KMS-11 (cell line): ENCODE results near the gene ZNF423.

Experiments used
- H2AFZ ChIP-seq: fragments of 200-600 bp; sonication (generic); 2 replicates; pipeline ENCODE4 v1.6.1; 2016; ENCODE audit warnings: antibody characterized with exemption, mixed run types, low read depth
- H3K27ac ChIP-seq: fragments of 200-600 bp; sonication (generic); 2 replicates; pipeline ENCODE4 v1.6.1; 2016; ENCODE audit warnings: mild to moderate bottlenecking, mixed run types
- H3K27me3 ChIP-seq: fragments of 200-600 bp; sonication (generic); 2 replicates; pipeline ENCODE4 v1.6.1; 2017; ENCODE audit warnings: mild to moderate bottlenecking, low read depth, mixed run types, moderate library complexity; ENCODE audit not compliant: insufficient read depth
- H3K36me3 ChIP-seq: fragments of 200-600 bp; sonication (generic); 2 replicates; pipeline ENCODE4 v1.6.1; 2017; ENCODE audit warnings: mild to moderate bottlenecking, mixed run types; ENCODE audit not compliant: insufficient read depth
- H3K4me1 ChIP-seq: fragments of 200-600 bp; sonication (generic); 2 replicates; pipeline ENCODE4 v1.6.1; 2016; ENCODE audit warnings: mild to moderate bottlenecking, low read depth, mixed run types; ENCODE audit not compliant: poor library complexity, severe bottlenecking
- H3K4me2 ChIP-seq: fragments of 200-600 bp; sonication (generic); 2 replicates; pipeline ENCODE4 v1.7.0; 2016; ENCODE audit warnings: mild to moderate bottlenecking, mixed run types
- H3K4me3 ChIP-seq: fragments of 200-600 bp; sonication (generic); IDR thresholded peaks from 2 replicates; pipeline ENCODE4 v1.6.1; 2017; ENCODE audit warnings: low read depth, low read length, mixed read lengths; ENCODE audit not compliant: insufficient read depth
- H3K79me2 ChIP-seq: fragments of 200-600 bp; sonication (generic); 2 replicates; pipeline ENCODE4 v1.6.1; 2016; ENCODE audit warnings: low read depth, mixed run types; ENCODE audit not compliant: insufficient read depth
- H3K9ac ChIP-seq: fragments of 200-600 bp; sonication (generic); 2 replicates; pipeline ENCODE4 v1.6.1; 2016; ENCODE audit warnings: mild to moderate bottlenecking, mixed run types
- H4K20me1 ChIP-seq: fragments of 200-600 bp; sonication (generic); 2 replicates; pipeline ENCODE4 v1.6.1; 2016; ENCODE audit warnings: mild to moderate bottlenecking, mixed run types; ENCODE audit not compliant: insufficient read depth
- TF ChIP-seq, protein P1 (sequence below): fragments of 200-600 bp; sonication (generic); conservative IDR thresholded peaks from 2 replicates; pipeline ENCODE4 v1.6.1; 2017; ENCODE audit warnings: low read depth, mild to moderate bottlenecking, antibody characterized with exemption, low read length, moderate library complexity, mixed read lengths

The ZNF423 gene

DNA sequence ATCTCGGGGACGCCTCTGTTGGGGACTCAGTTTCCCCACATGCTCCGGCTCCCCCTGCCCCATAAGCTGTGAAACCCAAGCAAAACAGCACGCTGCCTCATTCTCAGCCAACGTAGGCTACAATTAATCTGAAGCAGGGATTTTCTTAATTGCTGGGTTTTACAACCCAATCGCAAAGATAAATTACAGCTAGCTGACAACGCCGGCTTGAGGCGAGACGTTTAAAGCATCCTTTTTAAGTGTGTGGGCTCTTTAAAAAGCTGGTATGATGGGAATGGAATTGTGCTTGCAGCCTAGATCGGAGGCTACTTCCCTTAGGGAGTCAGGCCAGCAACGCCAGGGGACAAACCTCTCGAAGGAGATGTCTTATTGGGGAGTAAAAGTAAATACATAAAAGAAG is 185.3 kb downstream of the ZNF423 start:
- no peaks in the 10 kb centered on the region for H3K27me3 ChIP-seq
- no peak overlapping the region for H3K9ac ChIP-seq
- H3K4me3 ChIP-seq = no peak overlapping the region
- no peak overlapping the region for H3K4me2 ChIP-seq
- no peaks in the 10 kb centered on the region for H3K36me3 ChIP-seq
- no peak overlapping the region for H3K27ac ChIP-seq
- no peaks in the 10 kb centered on the region for H3K79me2 ChIP-seq
- H2AFZ ChIP-seq = no peak overlapping the region
- H4K20me1 ChIP-seq = no peaks in the 10 kb centered on the region
- TF ChIP-seq, protein P1, sequence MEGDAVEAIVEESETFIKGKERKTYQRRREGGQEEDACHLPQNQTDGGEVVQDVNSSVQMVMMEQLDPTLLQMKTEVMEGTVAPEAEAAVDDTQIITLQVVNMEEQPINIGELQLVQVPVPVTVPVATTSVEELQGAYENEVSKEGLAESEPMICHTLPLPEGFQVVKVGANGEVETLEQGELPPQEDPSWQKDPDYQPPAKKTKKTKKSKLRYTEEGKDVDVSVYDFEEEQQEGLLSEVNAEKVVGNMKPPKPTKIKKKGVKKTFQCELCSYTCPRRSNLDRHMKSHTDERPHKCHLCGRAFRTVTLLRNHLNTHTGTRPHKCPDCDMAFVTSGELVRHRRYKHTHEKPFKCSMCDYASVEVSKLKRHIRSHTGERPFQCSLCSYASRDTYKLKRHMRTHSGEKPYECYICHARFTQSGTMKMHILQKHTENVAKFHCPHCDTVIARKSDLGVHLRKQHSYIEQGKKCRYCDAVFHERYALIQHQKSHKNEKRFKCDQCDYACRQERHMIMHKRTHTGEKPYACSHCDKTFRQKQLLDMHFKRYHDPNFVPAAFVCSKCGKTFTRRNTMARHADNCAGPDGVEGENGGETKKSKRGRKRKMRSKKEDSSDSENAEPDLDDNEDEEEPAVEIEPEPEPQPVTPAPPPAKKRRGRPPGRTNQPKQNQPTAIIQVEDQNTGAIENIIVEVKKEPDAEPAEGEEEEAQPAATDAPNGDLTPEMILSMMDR = no peak
- no peaks in the 10 kb centered on the region for H3K4me1 ChIP-seq

DNA sequence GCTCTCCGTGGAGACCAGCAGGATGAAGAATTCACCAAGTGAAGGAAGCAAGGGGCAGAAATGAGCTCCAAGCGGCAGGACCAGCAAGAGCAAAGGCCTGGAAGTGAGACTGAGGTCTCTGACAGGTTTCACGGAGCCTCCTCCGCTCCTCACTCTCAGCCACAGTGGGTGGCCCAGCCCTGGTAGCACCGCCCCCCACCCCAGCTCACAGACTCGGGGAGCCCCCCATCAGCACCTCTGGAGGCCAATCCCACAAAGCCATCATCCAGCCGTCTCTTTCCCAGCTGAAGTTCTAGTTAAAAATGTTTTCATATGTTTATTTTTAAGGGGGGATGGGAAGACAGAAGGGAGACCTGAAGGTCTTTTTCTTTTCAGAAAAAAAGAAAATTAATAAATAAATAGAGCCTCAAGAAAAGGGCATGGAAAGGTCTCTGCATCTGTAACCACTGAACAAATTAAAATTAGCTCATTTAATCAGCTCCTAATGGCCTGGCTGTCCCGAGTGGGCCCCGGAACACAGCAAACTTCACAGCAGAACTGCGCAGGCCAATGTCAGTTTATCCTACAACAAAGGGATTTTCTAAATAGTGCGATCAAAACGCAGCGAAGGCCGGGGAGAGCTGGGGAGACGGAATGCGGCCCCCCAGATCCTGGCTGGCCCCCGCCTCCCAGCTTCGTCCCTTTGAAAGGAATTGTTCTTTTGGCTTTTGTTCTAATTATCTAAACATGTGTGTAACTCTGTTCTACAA is 190.3 kb downstream of the ZNF423 start:
- Histone ChIP-seq H3K27ac (no peak overlapping the region), H3K79me2 (no peaks in the 10 kb centered on the region), H3K27me3 (no peaks in the 10 kb centered on the region; the same call in 1 of the 2 replicates), H3K4me1 (no peaks in the 10 kb centered on the region), H3K4me2 (no peak overlapping the region), H3K9ac (no peak overlapping the region), H3K4me3 (no peak overlapping the region), H3K36me3 (no peaks in the 10 kb centered on the region), H4K20me1 (no peaks in the 10 kb centered on the region), H2AFZ (no peak overlapping the region)
- TF ChIP-seq, protein P1 = no peak

DNA sequence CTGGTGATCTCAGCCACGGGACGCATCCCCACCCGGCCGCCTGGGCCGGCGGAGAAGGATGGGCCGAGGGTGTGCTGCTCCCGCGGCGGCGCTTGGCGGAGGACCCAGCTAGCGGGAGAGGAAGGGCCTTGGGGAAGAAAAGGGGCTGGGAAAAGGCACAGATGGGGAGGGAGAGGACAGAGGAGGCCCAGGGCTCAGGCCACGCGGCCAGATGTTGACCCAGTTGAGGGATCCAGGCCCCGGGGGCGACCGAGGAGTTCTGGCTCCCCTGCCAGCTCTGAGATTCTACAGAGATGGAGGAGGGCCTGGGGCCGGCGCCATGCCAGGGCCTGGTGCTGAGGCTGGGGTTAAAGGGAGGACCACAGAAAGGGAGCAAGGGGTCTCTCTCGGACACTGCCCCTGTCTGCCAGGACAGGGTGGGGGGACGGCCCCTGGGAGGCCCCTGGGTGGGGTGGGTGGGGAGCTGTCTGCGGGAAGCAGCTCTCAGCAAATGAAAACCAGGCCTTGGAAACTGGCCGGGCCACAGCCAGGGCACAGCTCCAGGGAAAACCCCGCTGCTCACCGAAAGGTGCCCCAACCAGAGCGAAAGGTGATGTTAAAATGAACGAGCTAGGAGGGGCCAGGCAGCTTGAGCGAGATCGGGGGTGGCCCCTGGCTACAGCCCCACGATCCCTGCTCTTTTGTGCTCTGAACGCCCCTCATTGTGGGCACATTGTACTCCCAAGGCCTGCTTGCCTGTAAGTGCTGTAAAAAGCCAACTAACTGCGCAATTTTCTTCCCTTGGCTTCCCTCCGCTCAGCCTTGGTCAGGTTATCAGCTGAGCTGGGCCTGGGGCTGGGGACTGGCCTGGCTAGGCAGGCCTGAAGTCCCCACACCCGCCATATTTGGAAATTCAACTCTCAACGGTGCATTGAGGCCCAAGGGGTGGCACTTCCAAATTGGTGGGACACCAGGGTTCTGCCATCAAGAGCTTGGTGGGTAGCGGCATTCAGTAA is 191.4 kb downstream of the ZNF423 start:
- Histone ChIP-seq H3K4me3 (no peak overlapping the region), H3K4me1 (no peaks in the 10 kb centered on the region), H2AFZ (no peak overlapping the region), H3K79me2 (no peaks in the 10 kb centered on the region), H3K27me3 (no peaks in the 10 kb centered on the region; the same call in 1 of the 2 replicates), H3K36me3 (no peaks in the 10 kb centered on the region), H3K27ac (no peak overlapping the region), H4K20me1 (no peaks in the 10 kb centered on the region), H3K9ac (no peak overlapping the region), H3K4me2 (no peak overlapping the region)
- TF ChIP-seq, protein P1 = no peak

DNA sequence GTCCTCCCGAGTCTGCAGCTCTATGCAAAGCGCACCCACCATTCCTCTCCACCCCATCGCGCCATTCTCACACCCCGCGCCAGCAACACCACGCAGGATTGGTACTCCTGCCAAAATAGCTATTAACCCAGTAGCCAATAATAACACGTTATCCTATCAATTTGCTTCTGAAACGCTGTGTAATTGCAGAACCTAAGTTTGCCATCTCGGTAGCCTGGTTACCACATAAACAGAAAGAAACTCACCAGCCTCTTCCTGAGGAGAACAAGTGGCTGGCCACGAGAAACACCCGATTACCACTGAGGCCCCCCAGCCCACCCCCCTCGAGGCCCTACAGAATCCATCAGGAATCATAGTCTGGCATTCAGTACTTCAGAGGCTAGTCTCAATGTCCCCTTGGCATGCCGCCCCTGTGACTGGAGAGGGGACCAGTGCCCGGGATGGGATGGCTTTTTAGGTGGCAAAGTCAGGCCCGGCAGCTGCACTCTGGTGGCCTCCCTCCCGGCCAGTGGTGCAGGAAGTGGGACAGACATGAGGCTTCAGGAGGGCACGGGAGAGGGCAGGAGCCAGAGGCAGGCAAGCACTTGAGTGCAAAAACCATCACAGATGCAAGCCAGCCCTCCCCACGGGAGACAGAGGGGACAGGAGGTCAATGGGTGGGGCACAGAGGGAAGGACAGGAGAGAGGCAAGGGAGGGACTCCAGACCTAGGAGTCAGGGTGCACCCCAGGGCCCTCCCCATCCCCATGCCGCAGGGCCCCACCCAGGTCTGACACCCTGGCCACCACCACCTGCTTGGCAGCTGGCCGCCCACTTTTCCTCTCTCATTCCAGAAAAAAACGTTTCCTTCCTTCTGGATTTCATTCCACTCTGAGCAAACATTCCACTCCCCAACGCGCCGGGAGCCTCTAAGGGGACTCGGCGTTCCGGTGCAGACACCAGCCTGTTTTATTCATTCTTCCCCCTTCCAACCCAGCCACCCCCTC is 192.5 kb downstream of the ZNF423 start:
- Histone ChIP-seq H3K4me3 (no peak overlapping the region), H2AFZ (no peak overlapping the region), H3K27ac (no peak overlapping the region), H3K4me2 (no peak overlapping the region), H3K4me1 (no peaks in the 10 kb centered on the region), H3K79me2 (no peaks in the 10 kb centered on the region), H4K20me1 (no peaks in the 10 kb centered on the region), H3K36me3 (no peaks in the 10 kb centered on the region), H3K27me3 (no peaks in the 10 kb centered on the region; the same call in 1 of the 2 replicates), H3K9ac (no peak overlapping the region)
- TF ChIP-seq, protein P1 = no peak
